Sigmoid colon (tissue), 7 donors: ENCODE measurements around the gene RASSF8. TPM values are rescaled to one million over a fixed set of nuclear protein-coding genes. Genes with fewer than 3 reads are reported as not detected.

Source experiments
- DNase-seq: peaks from one replicate; pipeline ENCODE4 v3.0.0-alpha.2; 2019
- H3K27ac ChIP-seq, 4 donors: fragments of 200-600 bp; sonication (generic); one replicate each; pipeline ENCODE4 v1.5.1; 2016 to 2019; ENCODE audit warnings: mild to moderate bottlenecking in 1 of 4
- H3K27me3 ChIP-seq, 3 donors: fragments of 200-600 bp; sonication (generic); one replicate each; pipeline ENCODE4 v1.5.1; 2019; ENCODE audit warnings: mild to moderate bottlenecking in 1 of 3
- H3K36me3 ChIP-seq, 4 donors: fragments of 200-600 bp; sonication (generic); one replicate each; pipeline ENCODE4 v1.5.1; 2016 to 2019
- H3K4me1 ChIP-seq, 4 donors: fragments of 200-600 bp; sonication (generic); one replicate each; pipeline ENCODE4 v1.5.1; 2017 to 2019
- H3K4me3 ChIP-seq, 4 donors: fragments of 200-600 bp; sonication (generic); one replicate each; pipeline ENCODE4 v1.5.1; 2017 to 2019; ENCODE audit warnings: mild to moderate bottlenecking in 2 of 4, moderate library complexity in 1 of 4
- H3K9me3 ChIP-seq, 4 donors: fragments of 200-600 bp in 3 of 4; sonication (generic) in 3 of 4; one replicate each; pipeline versions ENCODE4 v1.5.1 to v1.6.1; 2013 to 2019
- CTCF ChIP-seq, 4 experiments: fragments of 450-650 bp in 3 of 4; fragments of 200-600 bp in 1 of 4; IDR thresholded peaks; one replicate each; pipeline ENCODE4 v1.5.1; 2016 to 2019; ENCODE audit warnings: antibody characterized with exemption in 4 of 4, mild to moderate bottlenecking in 3 of 4, moderate library complexity in 2 of 4
- EP300 ChIP-seq, 4 donors: sonication (generic); formaldehyde crosslinking; IDR thresholded peaks; one replicate each; pipeline ENCODE4 v1.6.1; 2017; ENCODE audit warnings: antibody characterized with exemption in 4 of 4
- POLR2A ChIP-seq, 2 donors: fragments of 450-650 bp; IDR thresholded peaks; one replicate each; pipeline ENCODE4 v1.6.1; 2016; ENCODE audit warnings: antibody characterized with exemption in 2 of 2, mild to moderate bottlenecking in 2 of 2, moderate library complexity in 2 of 2
- POLR2AphosphoS5 ChIP-seq, 4 donors: sonication (generic); formaldehyde crosslinking; IDR thresholded peaks; one replicate each; pipeline ENCODE4 v1.6.1; 2017; ENCODE audit warnings: antibody characterized with exemption in 4 of 4
- WGBS, 2 donors: extraction: QIAGEN DNeasy Blood & Tissue Kit; methylation state at CpG; one replicate each; pipeline ENCODE4 v1.1.7; 2013; 5-methylcytosine and 5-hydroxymethylcytosine counted together
- intact Hi-C: fragments of 100-400 bp; cut with DNase I; formaldehyde crosslinking; loops from one replicate; pipeline ENCODE4 v1.15.1; 2023
- polyA plus RNA-seq, 3 donors: library from polyadenylated mRNA; stranded (reverse); fragments of 200-250 nt; gene quantifications; one replicate each; pipeline ENCODE4 v1.2.3, GENCODE V29; 2013
- total RNA-seq, 4 donors: library from RNA; depleted of rRNA; stranded (reverse); fragments of >200 nt; gene quantifications; one replicate each; pipeline ENCODE4 v1.1.0, GENCODE V29; 2016
- donor health status: healthy with polysubstance abuse.
- donor health status: Bipolar disorder and iron deficiency.
- donor health status: healthy.

RASSF8 gene
- total and polyA plus RNA-seq, 7 donors, result 0.92 to 109 (median 74.0) TPM

- Histone ChIP-seq H3K4me1 (peaks cover 0 to 88% (median 80%) of the 10 kb centered on the region in 4 donors), H3K36me3 (no peaks in the 10 kb centered on the region), H3K27ac (peak overlapping the region in 3 of 4 donors; percentile 70 to 81 (median 75)), H3K4me3 (no peak overlapping the region), H3K9me3 (no peaks in the 10 kb centered on the region), H3K27me3 (no peaks in the 10 kb centered on the region)
- DNase-seq, result no peak
- TF ChIP-seq POLR2A (IDR thresholded peaks at IDR 0.05) (no peak), EP300 (IDR thresholded peaks at IDR 0.05) (no peak), CTCF (IDR thresholded peaks at IDR 0.05) (no peak), POLR2AphosphoS5 (IDR thresholded peaks at IDR 0.05) (no peak)
- intact Hi-C loops, result no loop called here
- WGBS, 2 donors, result 0% methylated on average over 1 of the region's 1 CpG
Observed at GRCh38 chr12:25982416-25982815, 23.9 kb downstream of the RASSF8 start.

- H3K27ac ChIP-seq, result peak overlapping the region in 3 of 4 donors; percentile 70 to 81 (median 75)
- 85 to 87% methylated on average over 4 of the region's 4 CpGs for WGBS, 2 donors
Observed at GRCh38 chr12:25983625-25984024, 25.1 kb downstream of the RASSF8 start.

GRCh38 chr12:25984759-25985158, 26.3 kb downstream of the RASSF8 start:
- Histone ChIP-seq H3K27ac (peak overlapping the region; percentile 60 to 81 (median 72)), H3K27me3 (no peaks in the 10 kb centered on the region), H3K4me1 (peaks cover 0 to 86% (median 75%) of the 10 kb centered on the region in 4 donors), H3K9me3 (no peaks in the 10 kb centered on the region), H3K4me3 (no peak overlapping the region), H3K36me3 (no peaks in the 10 kb centered on the region)
- intact Hi-C loops, result no loop called here
- DNase-seq, result no peak
- WGBS, 2 donors, result 95% methylated on average over 2 of the region's 2 CpGs
- no peak for TF ChIP-seq EP300 (IDR thresholded peaks at IDR 0.05)
- TF ChIP-seq POLR2A (IDR thresholded peaks at IDR 0.05), result no peak
- TF ChIP-seq POLR2AphosphoS5 (IDR thresholded peaks at IDR 0.05), result peak in 2 of 4 donors; percentile 47 to 50
- TF ChIP-seq CTCF (IDR thresholded peaks at IDR 0.05), result no peak

More at GRCh38 chr12:25983625-25984024, 25.1 kb downstream of the RASSF8 start:
- Histone ChIP-seq H3K36me3 (no peaks in the 10 kb centered on the region), H3K9me3 (no peaks in the 10 kb centered on the region), H3K4me1 (peaks cover 0 to 86% (median 75%) of the 10 kb centered on the region in 4 donors), H3K27me3 (no peaks in the 10 kb centered on the region), H3K4me3 (no peak overlapping the region)
- DNase-seq, result no peak
- TF ChIP-seq POLR2A (IDR thresholded peaks at IDR 0.05), result no peak
- TF ChIP-seq EP300 (IDR thresholded peaks at IDR 0.05), result no peak
- no peak for TF ChIP-seq POLR2AphosphoS5 (IDR thresholded peaks at IDR 0.05)
- no peak for TF ChIP-seq CTCF (IDR thresholded peaks at IDR 0.05)
- intact Hi-C loops, result no loop called here

GRCh38 chr12:25985316-25986175, 27.1 kb downstream of the RASSF8 start:
- Histone ChIP-seq H3K4me3 (no peak overlapping the region), H3K36me3 (no peaks in the 10 kb centered on the region), H3K9me3 (no peaks in the 10 kb centered on the region), H3K27me3 (no peaks in the 10 kb centered on the region), H3K4me1 (peaks cover 0 to 90% (median 80%) of the 10 kb centered on the region in 4 donors), H3K27ac (peak overlapping the region; percentile 60 to 81 (median 72))
- 46 to 69% methylated on average over 8 of the region's 8 CpGs for WGBS, 2 donors
- intact Hi-C loops, result no loop called here
- no peak for DNase-seq
- TF ChIP-seq POLR2AphosphoS5 (IDR thresholded peaks at IDR 0.05) (no peak), POLR2A (IDR thresholded peaks at IDR 0.05) (no peak), CTCF (IDR thresholded peaks at IDR 0.05) (no peak), EP300 (IDR thresholded peaks at IDR 0.05) (no peak)
